SK-N-SH treated with all-trans-retinoic acid at 6 μM for 48 hours (cell line): ENCODE measurements around the gene ATG2B.

Source experiments
- ATAC-seq: fragments of 200-7000 bp; cut with Tn5 transposase; 3 replicates; pipeline ENCODE4 v1.9.1; 2020; ENCODE audit warnings: mild to moderate bottlenecking, moderate library complexity
- ARNTL ChIP-seq: fragments of 450-650 bp; formaldehyde crosslinking; IDR thresholded peaks from 2 replicates; pipeline ENCODE4 v1.5.0; 2020; ENCODE audit warnings: low read depth, mild to moderate bottlenecking, moderate library complexity, borderline replicate concordance
- BACH2 ChIP-seq: fragments of 250-450 bp; sonication (Bioruptor Pico); IDR thresholded peaks from 2 replicates; pipeline ENCODE4 v1.9.0; 2021; ENCODE audit warnings: mild to moderate bottlenecking, borderline replicate concordance
- CSDC2 ChIP-seq: fragments of 250-450 bp; sonication (Bioruptor Pico); IDR thresholded peaks from 2 replicates; pipeline ENCODE4 v1.5.0; 2020; ENCODE audit warnings: mild to moderate bottlenecking, moderate library complexity
- ESRRG ChIP-seq: fragments of 250-450 bp; sonication (Bioruptor Pico); IDR thresholded peaks from 2 replicates; pipeline ENCODE4 v1.6.1; 2021; ENCODE audit warnings: mild to moderate bottlenecking
- ISL1 ChIP-seq: fragments of 250-450 bp; sonication (Bioruptor Pico); IDR thresholded peaks from 2 replicates; pipeline ENCODE4 v2.1.2; 2022; ENCODE audit warnings: mild to moderate bottlenecking, moderate library complexity
- OSR1 ChIP-seq: fragments of 250-450 bp; sonication (Bioruptor Pico); IDR thresholded peaks from 2 replicates; pipeline ENCODE4 v1.8.0; 2022; ENCODE audit warnings: moderate library complexity, mild to moderate bottlenecking, inconsistent platforms
- PPARA ChIP-seq: fragments of 250-450 bp; sonication (Bioruptor Pico); IDR thresholded peaks from 2 replicates; pipeline ENCODE4 v1.5.0; 2020; ENCODE audit warnings: mild to moderate bottlenecking, borderline replicate concordance
- RARB ChIP-seq: fragments of 250-450 bp; sonication (Bioruptor Pico); IDR thresholded peaks from 2 replicates; pipeline ENCODE4 v1.8.0; 2021; ENCODE audit warnings: mild to moderate bottlenecking, moderate library complexity
- TCF4 ChIP-seq: fragments of 250-450 bp; sonication (Bioruptor Pico); IDR thresholded peaks from 2 replicates; pipeline ENCODE4 v1.8.0; 2021; ENCODE audit warnings: mild to moderate bottlenecking, moderate library complexity, borderline replicate concordance
- ZC3H10 ChIP-seq: fragments of 250-450 bp; sonication (Bioruptor Pico); IDR thresholded peaks from 2 replicates; pipeline ENCODE4 v1.5.1; 2021; ENCODE audit warnings: mild to moderate bottlenecking, moderate library complexity
- ZFP3 ChIP-seq: fragments of 250-450 bp; sonication (Bioruptor Pico); IDR thresholded peaks from 2 replicates; pipeline ENCODE4 v1.5.0; 2020; ENCODE audit warnings: mild to moderate bottlenecking, moderate library complexity
- ZNF565 ChIP-seq: fragments of 450-650 bp; formaldehyde crosslinking; conservative IDR thresholded peaks from 2 replicates; pipeline ENCODE4 v1.5.0; 2020; ENCODE audit warnings: low read depth, mild to moderate bottlenecking, moderate library complexity
- ZNF70 ChIP-seq: fragments of 450-650 bp; formaldehyde crosslinking; IDR thresholded peaks from 2 replicates; pipeline ENCODE4 v1.5.0; 2020; ENCODE audit warnings: mild to moderate bottlenecking, moderate library complexity
- ZNF8 ChIP-seq: fragments of 450-650 bp; formaldehyde crosslinking; IDR thresholded peaks from 2 replicates; pipeline ENCODE4 v1.5.0; 2020; ENCODE audit warnings: mild to moderate bottlenecking, moderate library complexity
- TF ChIP-seq, protein P1 (sequence below): fragments of 250-450 bp; sonication (Bioruptor Pico); IDR thresholded peaks from 2 replicates; pipeline ENCODE4 v1.5.1; 2021; ENCODE audit warnings: mild to moderate bottlenecking, moderate library complexity
- TF ChIP-seq, protein P2 (sequence below): fragments of 250-450 bp; sonication (Bioruptor Pico); IDR thresholded peaks from 2 replicates; pipeline ENCODE4 v1.8.0; 2021; ENCODE audit warnings: low read depth, mild to moderate bottlenecking, moderate library complexity, borderline replicate concordance
- TF ChIP-seq, protein P3 (sequence below): fragments of 250-450 bp; sonication (Bioruptor Pico); IDR thresholded peaks from 2 replicates; pipeline ENCODE4 v1.5.0; 2020; ENCODE audit warnings: mild to moderate bottlenecking, moderate library complexity
- TF ChIP-seq, protein P4 (sequence below): fragments of 250-450 bp; sonication (Bioruptor Pico); IDR thresholded peaks from 2 replicates; pipeline ENCODE4 v1.8.0; 2020; ENCODE audit warnings: mild to moderate bottlenecking, moderate library complexity, borderline replicate concordance
- TF ChIP-seq, protein P5 (sequence below): fragments of 250-450 bp; sonication (Bioruptor Pico); IDR thresholded peaks from 2 replicates; pipeline ENCODE4 v1.5.1; 2020; ENCODE audit warnings: low read depth, mild to moderate bottlenecking, moderate library complexity

Gene ATG2B

DNA sequence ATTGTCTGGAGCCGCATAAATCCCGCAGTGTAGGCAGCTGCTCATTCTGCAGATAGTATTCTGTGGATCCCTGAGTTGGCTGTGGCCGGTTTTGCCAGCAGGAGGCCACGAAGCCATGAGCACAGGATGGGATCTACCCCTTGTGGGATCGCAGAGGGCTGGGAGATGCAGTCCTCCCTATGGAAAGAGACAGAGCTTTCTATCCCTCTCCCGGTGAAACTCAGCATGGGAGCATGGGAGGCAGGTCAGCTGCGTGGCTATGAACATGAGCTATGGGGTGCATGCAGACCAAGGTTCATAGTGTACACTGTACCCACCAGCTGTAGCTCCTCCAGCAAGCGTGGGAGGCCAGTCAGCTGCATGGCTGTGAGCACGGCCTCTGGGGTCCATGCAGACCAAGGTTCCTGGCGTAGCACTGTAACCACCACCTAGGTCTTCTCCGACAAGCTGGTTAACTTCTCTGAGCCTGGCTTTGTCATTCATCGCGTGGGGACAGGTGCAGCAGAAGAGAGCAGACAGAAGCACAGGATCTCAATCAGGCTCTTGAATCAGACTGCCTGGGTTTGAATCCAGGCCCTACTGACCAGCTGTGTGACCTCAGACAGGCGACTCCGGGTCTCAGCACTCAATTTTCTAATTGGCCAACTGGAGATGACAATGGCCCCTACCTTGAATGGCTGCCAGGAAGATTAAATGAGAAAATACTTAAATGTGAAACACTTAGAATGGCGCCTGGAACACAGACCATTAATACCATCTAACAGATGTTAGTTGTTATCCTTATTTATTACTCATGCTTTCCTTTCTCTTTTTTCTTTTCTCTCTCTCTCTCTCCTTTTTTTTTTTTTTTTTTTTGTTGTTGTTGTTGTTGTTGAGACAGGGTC, 101.1 kb downstream of the ATG2B start:
- peak; percentile 27 for ATAC-seq
- TF ChIP-seq, protein P1, sequence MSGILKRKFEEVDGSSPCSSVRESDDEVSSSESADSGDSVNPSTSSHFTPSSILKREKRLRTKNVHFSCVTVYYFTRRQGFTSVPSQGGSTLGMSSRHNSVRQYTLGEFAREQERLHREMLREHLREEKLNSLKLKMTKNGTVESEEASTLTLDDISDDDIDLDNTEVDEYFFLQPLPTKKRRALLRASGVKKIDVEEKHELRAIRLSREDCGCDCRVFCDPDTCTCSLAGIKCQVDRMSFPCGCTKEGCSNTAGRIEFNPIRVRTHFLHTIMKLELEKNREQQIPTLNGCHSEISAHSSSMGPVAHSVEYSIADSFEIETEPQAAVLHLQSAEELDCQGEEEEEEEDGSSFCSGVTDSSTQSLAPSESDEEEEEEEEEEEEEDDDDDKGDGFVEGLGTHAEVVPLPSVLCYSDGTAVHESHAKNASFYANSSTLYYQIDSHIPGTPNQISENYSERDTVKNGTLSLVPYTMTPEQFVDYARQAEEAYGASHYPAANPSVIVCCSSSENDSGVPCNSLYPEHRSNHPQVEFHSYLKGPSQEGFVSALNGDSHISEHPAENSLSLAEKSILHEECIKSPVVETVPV (CRISPR knock-in tag): no peak
- no peak for TF ChIP-seq ZFP3 (CRISPR knock-in tag)
- TF ChIP-seq ESRRG (CRISPR knock-in tag): no peak
- no peak for TF ChIP-seq ZNF70 (CRISPR knock-in tag)
- TF ChIP-seq, protein P2, sequence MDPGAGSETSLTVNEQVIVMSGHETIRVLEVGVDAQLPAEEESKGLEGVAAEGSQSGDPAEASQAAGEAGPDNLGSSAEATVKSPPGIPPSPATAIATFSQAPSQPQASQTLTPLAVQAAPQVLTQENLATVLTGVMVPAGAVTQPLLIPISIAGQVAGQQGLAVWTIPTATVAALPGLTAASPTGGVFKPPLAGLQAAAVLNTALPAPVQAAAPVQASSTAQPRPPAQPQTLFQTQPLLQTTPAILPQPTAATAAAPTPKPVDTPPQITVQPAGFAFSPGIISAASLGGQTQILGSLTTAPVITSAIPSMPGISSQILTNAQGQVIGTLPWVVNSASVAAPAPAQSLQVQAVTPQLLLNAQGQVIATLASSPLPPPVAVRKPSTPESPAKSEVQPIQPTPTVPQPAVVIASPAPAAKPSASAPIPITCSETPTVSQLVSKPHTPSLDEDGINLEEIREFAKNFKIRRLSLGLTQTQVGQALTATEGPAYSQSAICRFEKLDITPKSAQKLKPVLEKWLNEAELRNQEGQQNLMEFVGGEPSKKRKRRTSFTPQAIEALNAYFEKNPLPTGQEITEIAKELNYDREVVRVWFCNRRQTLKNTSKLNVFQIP (CRISPR knock-in tag): no peak
- TF ChIP-seq RARB (CRISPR knock-in tag): no peak
- TF ChIP-seq, protein P3, sequence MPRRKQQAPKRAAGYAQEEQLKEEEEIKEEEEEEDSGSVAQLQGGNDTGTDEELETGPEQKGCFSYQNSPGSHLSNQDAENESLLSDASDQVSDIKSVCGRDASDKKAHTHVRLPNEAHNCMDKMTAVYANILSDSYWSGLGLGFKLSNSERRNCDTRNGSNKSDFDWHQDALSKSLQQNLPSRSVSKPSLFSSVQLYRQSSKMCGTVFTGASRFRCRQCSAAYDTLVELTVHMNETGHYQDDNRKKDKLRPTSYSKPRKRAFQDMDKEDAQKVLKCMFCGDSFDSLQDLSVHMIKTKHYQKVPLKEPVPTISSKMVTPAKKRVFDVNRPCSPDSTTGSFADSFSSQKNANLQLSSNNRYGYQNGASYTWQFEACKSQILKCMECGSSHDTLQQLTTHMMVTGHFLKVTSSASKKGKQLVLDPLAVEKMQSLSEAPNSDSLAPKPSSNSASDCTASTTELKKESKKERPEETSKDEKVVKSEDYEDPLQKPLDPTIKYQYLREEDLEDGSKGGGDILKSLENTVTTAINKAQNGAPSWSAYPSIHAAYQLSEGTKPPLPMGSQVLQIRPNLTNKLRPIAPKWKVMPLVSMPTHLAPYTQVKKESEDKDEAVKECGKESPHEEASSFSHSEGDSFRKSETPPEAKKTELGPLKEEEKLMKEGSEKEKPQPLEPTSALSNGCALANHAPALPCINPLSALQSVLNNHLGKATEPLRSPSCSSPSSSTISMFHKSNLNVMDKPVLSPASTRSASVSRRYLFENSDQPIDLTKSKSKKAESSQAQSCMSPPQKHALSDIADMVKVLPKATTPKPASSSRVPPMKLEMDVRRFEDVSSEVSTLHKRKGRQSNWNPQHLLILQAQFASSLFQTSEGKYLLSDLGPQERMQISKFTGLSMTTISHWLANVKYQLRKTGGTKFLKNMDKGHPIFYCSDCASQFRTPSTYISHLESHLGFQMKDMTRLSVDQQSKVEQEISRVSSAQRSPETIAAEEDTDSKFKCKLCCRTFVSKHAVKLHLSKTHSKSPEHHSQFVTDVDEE (CRISPR knock-in tag): no peak
- TF ChIP-seq ZNF8 (CRISPR knock-in tag): no peak

DNA sequence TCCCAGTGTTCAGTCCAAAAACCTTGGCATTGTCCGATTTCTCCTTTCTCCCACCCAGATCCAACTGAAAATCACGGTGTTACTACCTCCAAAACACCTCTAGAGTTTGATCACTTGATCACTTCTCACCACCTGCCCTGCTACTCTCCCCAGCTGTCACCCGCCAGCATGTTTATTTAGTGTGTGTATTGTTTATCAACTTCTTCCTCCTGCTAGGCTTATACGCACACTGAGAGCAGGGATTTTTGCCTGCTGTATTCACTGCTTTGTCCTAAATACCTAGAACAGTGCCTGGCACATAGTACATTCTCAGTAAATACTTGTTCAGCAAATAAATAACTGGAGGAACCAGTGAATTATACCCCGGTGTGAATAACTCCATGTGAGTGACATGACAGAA, 102.1 kb downstream of the ATG2B start:
- no peak for ATAC-seq
- no peak for TF ChIP-seq CSDC2 (CRISPR knock-in tag)
- no peak for TF ChIP-seq ZNF565
- no peak for TF ChIP-seq PPARA
- TF ChIP-seq, protein P4, sequence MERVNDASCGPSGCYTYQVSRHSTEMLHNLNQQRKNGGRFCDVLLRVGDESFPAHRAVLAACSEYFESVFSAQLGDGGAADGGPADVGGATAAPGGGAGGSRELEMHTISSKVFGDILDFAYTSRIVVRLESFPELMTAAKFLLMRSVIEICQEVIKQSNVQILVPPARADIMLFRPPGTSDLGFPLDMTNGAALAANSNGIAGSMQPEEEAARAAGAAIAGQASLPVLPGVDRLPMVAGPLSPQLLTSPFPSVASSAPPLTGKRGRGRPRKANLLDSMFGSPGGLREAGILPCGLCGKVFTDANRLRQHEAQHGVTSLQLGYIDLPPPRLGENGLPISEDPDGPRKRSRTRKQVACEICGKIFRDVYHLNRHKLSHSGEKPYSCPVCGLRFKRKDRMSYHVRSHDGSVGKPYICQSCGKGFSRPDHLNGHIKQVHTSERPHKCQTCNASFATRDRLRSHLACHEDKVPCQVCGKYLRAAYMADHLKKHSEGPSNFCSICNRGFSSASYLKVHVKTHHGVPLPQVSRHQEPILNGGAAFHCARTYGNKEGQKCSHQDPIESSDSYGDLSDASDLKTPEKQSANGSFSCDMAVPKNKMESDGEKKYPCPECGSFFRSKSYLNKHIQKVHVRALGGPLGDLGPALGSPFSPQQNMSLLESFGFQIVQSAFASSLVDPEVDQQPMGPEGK (CRISPR knock-in tag): no peak
- no peak for TF ChIP-seq ARNTL (CRISPR knock-in tag)
- TF ChIP-seq ISL1 (CRISPR knock-in tag): no peak
- TF ChIP-seq, protein P1 (CRISPR knock-in tag): no peak
- no peak for TF ChIP-seq RARB (CRISPR knock-in tag)

DNA sequence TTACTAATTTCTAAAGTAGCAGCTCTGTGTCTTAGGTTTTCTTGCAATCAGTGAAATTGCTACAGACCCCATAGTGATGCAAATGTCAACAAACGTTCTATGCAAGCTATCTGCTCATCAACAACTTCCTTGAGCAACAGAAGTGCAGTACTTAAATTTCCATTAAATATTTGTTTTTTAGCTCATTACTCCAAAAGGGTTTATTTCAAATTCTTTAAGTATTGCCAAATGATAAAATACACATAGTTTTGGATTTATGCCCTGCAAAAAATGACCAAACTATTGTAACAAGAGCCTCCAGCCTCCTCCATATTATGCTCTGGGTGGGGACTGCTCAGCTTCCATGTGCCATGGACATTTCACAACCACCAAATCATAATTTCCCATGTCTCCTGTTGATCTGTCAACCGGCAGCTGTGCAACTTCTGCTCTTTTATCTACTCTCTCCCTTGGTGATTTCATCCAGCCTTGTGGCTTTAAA, 102.8 kb downstream of the ATG2B start:
- no peak for TF ChIP-seq RARB (CRISPR knock-in tag)
- ATAC-seq: no peak

DNA sequence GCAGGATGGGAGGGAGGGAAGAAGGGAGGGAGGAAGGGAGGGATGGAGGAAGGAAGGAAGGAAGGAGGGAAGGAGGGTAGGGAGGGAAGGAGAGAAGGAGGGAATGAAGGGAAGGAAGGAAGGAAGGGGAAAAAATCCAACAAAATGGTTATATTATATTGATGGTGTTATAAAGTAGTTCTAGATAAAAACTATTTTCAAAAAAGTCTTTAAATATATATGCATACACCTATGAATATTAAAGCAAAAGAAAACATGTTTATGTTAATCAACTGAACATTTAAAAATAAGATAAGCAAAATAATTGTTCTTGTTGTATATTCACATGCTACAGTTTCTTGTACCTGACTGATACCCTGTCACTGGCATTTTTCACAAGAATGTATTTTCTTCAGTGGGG, 105.2 kb downstream of the ATG2B start:
- TF ChIP-seq RARB (CRISPR knock-in tag) (no peak), ZNF565 (no peak), ZC3H10 (CRISPR knock-in tag) (no peak), ESRRG (CRISPR knock-in tag) (no peak), BACH2 (CRISPR knock-in tag) (no peak), ZNF8 (CRISPR knock-in tag) (no peak), OSR1 (CRISPR knock-in tag) (no peak), TCF4 (CRISPR knock-in tag) (no peak), ISL1 (CRISPR knock-in tag) (no peak), ARNTL (CRISPR knock-in tag) (no peak), PPARA (no peak)
- TF ChIP-seq, protein P5, sequence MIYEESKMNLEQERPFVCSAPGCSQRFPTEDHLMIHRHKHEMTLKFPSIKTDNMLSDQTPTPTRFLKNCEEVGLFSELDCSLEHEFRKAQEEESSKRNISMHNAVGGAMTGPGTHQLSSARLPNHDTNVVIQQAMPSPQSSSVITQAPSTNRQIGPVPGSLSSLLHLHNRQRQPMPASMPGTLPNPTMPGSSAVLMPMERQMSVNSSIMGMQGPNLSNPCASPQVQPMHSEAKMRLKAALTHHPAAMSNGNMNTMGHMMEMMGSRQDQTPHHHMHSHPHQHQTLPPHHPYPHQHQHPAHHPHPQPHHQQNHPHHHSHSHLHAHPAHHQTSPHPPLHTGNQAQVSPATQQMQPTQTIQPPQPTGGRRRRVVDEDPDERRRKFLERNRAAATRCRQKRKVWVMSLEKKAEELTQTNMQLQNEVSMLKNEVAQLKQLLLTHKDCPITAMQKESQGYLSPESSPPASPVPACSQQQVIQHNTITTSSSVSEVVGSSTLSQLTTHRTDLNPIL (CRISPR knock-in tag): no peak
- TF ChIP-seq, protein P4 (CRISPR knock-in tag): no peak
- TF ChIP-seq, protein P1 (CRISPR knock-in tag): no peak
- TF ChIP-seq, all 23 proteins: peak for 0
- ATAC-seq: no peak
